Lung (tissue), 12 donors: ENCODE results near the gene COPS7A. TPM values are rescaled to one million over a fixed set of nuclear protein-coding genes. Genes with fewer than 3 reads are reported as not detected.

Experiments used
- ATAC-seq: fragments of 200-7000 bp; cut with Tn5 transposase; one replicate; pipeline ENCODE4 v1.9.1; 2020; ENCODE audit warnings: moderate number of reproducible peaks; ENCODE audit not compliant: insufficient read depth, low FRiP score
- DNase-seq, 3 donors: peaks; one replicate each; pipeline ENCODE4 v3.0.0-alpha.2; 2013 to 2017
- H3K27ac ChIP-seq, 2 donors: one replicate each; pipeline ENCODE4 v1.5.1; 2013; ENCODE audit warnings: mild to moderate bottlenecking in 2 of 2, moderate library complexity in 2 of 2, control low read depth in 1 of 2, inconsistent platforms in 1 of 2, low read depth in 1 of 2, low read length in 1 of 2
- H3K27me3 ChIP-seq, 3 donors: one replicate each; pipeline ENCODE4 v1.5.1; 2013; ENCODE audit warnings: low read length in 2 of 3; ENCODE audit not compliant: control insufficient read depth in 3 of 3, insufficient read depth in 3 of 3
- H3K36me3 ChIP-seq, 4 donors: one replicate each; pipeline ENCODE4 v1.5.1; 2013; ENCODE audit warnings: low read length in 4 of 4, mild to moderate bottlenecking in 1 of 4, moderate library complexity in 1 of 4; ENCODE audit not compliant: control insufficient read depth in 4 of 4, insufficient read depth in 4 of 4
- H3K4me1 ChIP-seq, 5 donors: one replicate each; pipeline ENCODE4 v1.5.1; 2013; ENCODE audit warnings: low read length in 5 of 5, mild to moderate bottlenecking in 2 of 5, moderate library complexity in 1 of 5; ENCODE audit not compliant: control insufficient read depth in 5 of 5, insufficient read depth in 5 of 5
- H3K4me3 ChIP-seq: one replicate; pipeline ENCODE4 v1.5.1; 2013; ENCODE audit warnings: mild to moderate bottlenecking, control low read depth, moderate library complexity
- H3K9ac ChIP-seq, 2 donors: one replicate each; pipeline ENCODE4 v1.5.1; 2013; ENCODE audit warnings: low read length in 2 of 2, control low read depth in 1 of 2; ENCODE audit not compliant: insufficient read depth in 1 of 2
- H3K9me3 ChIP-seq, 4 donors: one replicate each; pipeline ENCODE4 v1.5.1; 2013; ENCODE audit warnings: low read length in 3 of 4, mild to moderate bottlenecking in 1 of 4, moderate library complexity in 1 of 4; ENCODE audit not compliant: control insufficient read depth in 4 of 4, insufficient read depth in 3 of 4
- CTCF ChIP-seq: IDR thresholded peaks from 2 replicates; pipeline ENCODE4 v1.5.1; 2012; ENCODE audit warnings: mild to moderate bottlenecking; ENCODE audit errors: control extremely low read depth, extremely low read depth
- WGBS, 2 donors: extraction: QIAGEN DNeasy Blood & Tissue Kit; methylation state at CpG; one replicate each; pipeline ENCODE4 v1.1.7; 2013; 5-methylcytosine and 5-hydroxymethylcytosine counted together
- polyA plus RNA-seq, 2 donors: library from polyadenylated mRNA; stranded (reverse); fragments of 200-250 nt; gene quantifications; one replicate each; pipeline ENCODE4 v1.2.1, GENCODE V29; 2013
- total RNA-seq, 2 donors: library from RNA; depleted of rRNA in 1 of 2; stranded (reverse); fragments of >200 nt in 1 of 2; gene quantifications; one replicate each; pipeline ENCODE4 v1.2.1, GENCODE V29; 2014 to 2021
- donor health status: control.
- donor health status: control.
- donor health status: Bipolar disorder and iron deficiency.
- donor health status: healthy.
- donor health status: DM: yes; HTN: yes; CAD: no.

The COPS7A gene
- total and polyA plus RNA-seq, 4 donors: 40.1 to 74.7 (median 61.2) TPM

- Histone ChIP-seq H3K27ac (no peak overlapping the region), H3K4me3 (no peak overlapping the region), H3K27me3 (peaks cover 0 to 2% (median 0%) of the 10 kb centered on the region in 3 donors), H3K36me3 (peaks cover 0 to 23% (median 14%) of the 10 kb centered on the region in 4 donors), H3K9me3 (peaks cover 0 to 2% (median 0%) of the 10 kb centered on the region in 4 donors), H3K9ac (no peak overlapping the region), H3K4me1 (peaks cover 0 to 38% (median 15%) of the 10 kb centered on the region in 5 donors)
- no peak for TF ChIP-seq CTCF
- DNase-seq (peak in 1 of 3 donors; percentile 29), ATAC-seq (no peak)
- 25 to 49% methylated on average over 47 to 60 of the region's 60 CpGs for WGBS, 2 donors
Observed at GRCh38 chr12:6773590-6774351, 49.9 kb downstream of the COPS7A start.

- no peak for TF ChIP-seq CTCF
- peak overlapping the region in 1 of 2 donors; percentile 33 for H3K27ac ChIP-seq
- no peak overlapping the region for H3K9ac ChIP-seq
- peaks cover 0 to 22% (median 12%) of the 10 kb centered on the region in 4 donors for H3K36me3 ChIP-seq
- H3K4me3 ChIP-seq: no peak overlapping the region
- H3K9me3 ChIP-seq: peaks cover 0 to 2% (median 0%) of the 10 kb centered on the region in 4 donors
- no peak for ATAC-seq
- peaks cover 0 to 36% (median 7%) of the 10 kb centered on the region in 5 donors for H3K4me1 ChIP-seq
- 74 to 79% methylated on average over 15 of the region's 15 CpGs for WGBS, 2 donors
- DNase-seq: peak in 1 of 3 donors; percentile 67
- peaks cover 0 to 2% (median 0%) of the 10 kb centered on the region in 3 donors for H3K27me3 ChIP-seq
Observed at GRCh38 chr12:6774499-6775062, 50.7 kb downstream of the COPS7A start.

GRCh38 chr12:6775185-6776174 lies 51.6 kb downstream of the COPS7A start:
- Histone ChIP-seq H3K9ac (no peak overlapping the region), H3K9me3 (peaks cover 0 to 2% (median 0%) of the 10 kb centered on the region in 4 donors), H3K4me1 (peaks cover 0 to 32% (median 6%) of the 10 kb centered on the region in 5 donors), H3K27me3 (peaks cover 0 to 2% (median 0%) of the 10 kb centered on the region in 3 donors), H3K4me3 (no peak overlapping the region), H3K36me3 (peaks cover 0 to 15% (median 7%) of the 10 kb centered on the region in 4 donors), H3K27ac (peak overlapping the region in 1 of 2 donors; percentile 33)
- no peak for DNase-seq
- ATAC-seq: no peak
- WGBS, 2 donors: 81 to 92% methylated on average over 16 of the region's 16 CpGs
- TF ChIP-seq CTCF: no peak
